Measurements from ENCODE around the gene ZBTB20.

DNA sequence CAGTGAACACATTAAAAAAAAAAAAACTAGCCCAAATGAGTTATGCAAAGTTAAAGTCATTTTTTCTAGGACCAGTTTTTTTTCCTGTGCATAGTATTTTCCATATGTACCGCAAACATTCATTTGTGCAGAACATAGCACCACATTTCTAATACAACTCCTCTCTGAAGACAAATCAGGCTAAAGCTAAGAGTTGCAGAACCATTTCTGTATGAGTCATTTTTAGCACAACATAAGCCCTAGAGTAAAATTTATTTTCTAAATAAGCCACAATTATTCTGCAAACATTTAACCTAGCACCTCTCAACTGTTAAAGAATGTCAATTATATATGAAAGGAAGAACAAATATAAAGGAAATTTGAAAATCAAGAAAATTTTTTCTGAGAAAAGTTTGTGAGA, 477.5 kb downstream of the ZBTB20 start:
- no peak for TF ChIP-seq TAF1 (IDR thresholded peaks at IDR 0.05; ENCODE audit: borderline replicate concordance, insufficient read depth, low read length)
- TF ChIP-seq, protein P1, sequence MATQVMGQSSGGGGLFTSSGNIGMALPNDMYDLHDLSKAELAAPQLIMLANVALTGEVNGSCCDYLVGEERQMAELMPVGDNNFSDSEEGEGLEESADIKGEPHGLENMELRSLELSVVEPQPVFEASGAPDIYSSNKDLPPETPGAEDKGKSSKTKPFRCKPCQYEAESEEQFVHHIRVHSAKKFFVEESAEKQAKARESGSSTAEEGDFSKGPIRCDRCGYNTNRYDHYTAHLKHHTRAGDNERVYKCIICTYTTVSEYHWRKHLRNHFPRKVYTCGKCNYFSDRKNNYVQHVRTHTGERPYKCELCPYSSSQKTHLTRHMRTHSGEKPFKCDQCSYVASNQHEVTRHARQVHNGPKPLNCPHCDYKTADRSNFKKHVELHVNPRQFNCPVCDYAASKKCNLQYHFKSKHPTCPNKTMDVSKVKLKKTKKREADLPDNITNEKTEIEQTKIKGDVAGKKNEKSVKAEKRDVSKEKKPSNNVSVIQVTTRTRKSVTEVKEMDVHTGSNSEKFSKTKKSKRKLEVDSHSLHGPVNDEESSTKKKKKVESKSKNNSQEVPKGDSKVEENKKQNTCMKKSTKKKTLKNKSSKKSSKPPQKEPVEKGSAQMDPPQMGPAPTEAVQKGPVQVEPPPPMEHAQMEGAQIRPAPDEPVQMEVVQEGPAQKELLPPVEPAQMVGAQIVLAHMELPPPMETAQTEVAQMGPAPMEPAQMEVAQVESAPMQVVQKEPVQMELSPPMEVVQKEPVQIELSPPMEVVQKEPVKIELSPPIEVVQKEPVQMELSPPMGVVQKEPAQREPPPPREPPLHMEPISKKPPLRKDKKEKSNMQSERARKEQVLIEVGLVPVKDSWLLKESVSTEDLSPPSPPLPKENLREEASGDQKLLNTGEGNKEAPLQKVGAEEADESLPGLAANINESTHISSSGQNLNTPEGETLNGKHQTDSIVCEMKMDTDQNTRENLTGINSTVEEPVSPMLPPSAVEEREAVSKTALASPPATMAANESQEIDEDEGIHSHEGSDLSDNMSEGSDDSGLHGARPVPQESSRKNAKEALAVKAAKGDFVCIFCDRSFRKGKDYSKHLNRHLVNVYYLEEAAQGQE (IDR thresholded peaks at IDR 0.05; ENCODE audit: insufficient read depth in 1 of 2, low read depth in 2 of 2, low read length in 2 of 2) = no peak
